ENCODE results near the gene RGMB.
"Not testable (repeated sequence)": the region's sequence is repeated elsewhere in the genome, so short reads cannot be mapped to it uniquely, and the experiment has no call there.

RGMB gene

GRCh38 chr5:98773464-98774191, at the start of gene RGMB:
RGMB (plus strand) TSS chr5:98773663; CDS start chr5:98774071, 408 bp downstream.
- H3K27me3 ChIP-seq (ENCODE audit: insufficient read depth, low read length), result no peaks in the 10 kb centered on the region
- H3K79me2 ChIP-seq (ENCODE audit: control insufficient read depth, insufficient read depth, low read length, unreplicated experiment), result peaks cover 91% of the 10 kb centered on the region
- peak within 1 kb of the TSS; percentile 85 for H3K4me3 ChIP-seq (ENCODE audit: low read depth, low read length)
- peak within 1 kb of the TSS; percentile 69 for H2AFZ ChIP-seq (ENCODE audit: low read length, unreplicated experiment)
- H3K27ac ChIP-seq (ENCODE audit: low read depth, low read length), result peak within 1 kb of the TSS; percentile 89
- peaks cover 18% of the 10 kb centered on the region for H3K4me1 ChIP-seq (ENCODE audit: control insufficient read depth, insufficient read depth, low read length, unreplicated experiment)
- H3K36me3 ChIP-seq (ENCODE audit: insufficient read depth, low read length), result peaks cover 17% of the 10 kb centered on the region

- Histone ChIP-seq H3K4me3 (ENCODE audit: low read depth, low read length) (no peak overlapping the region), H3K27me3 (ENCODE audit: insufficient read depth, low read length) (no peaks in the 10 kb centered on the region), H3K79me2 (ENCODE audit: control insufficient read depth, insufficient read depth, low read length, unreplicated experiment) (no peaks in the 10 kb centered on the region), H3K27ac (ENCODE audit: low read depth, low read length) (no peak overlapping the region), H3K4me1 (ENCODE audit: control insufficient read depth, insufficient read depth, low read length, unreplicated experiment) (peaks cover 13% of the 10 kb centered on the region), H2AFZ (ENCODE audit: low read length, unreplicated experiment) (no peak overlapping the region), H3K36me3 (ENCODE audit: insufficient read depth, low read length) (no peaks in the 10 kb centered on the region)
Measured at GRCh38 chr5:98726258-98726657, 47.2 kb upstream of the RGMB start.

- Histone ChIP-seq H3K27ac (ENCODE audit: low read depth, low read length) (no peak overlapping the region), H3K36me3 (ENCODE audit: insufficient read depth, low read length) (no peaks in the 10 kb centered on the region), H3K4me3 (ENCODE audit: low read depth, low read length) (no peak overlapping the region), H3K79me2 (ENCODE audit: control insufficient read depth, insufficient read depth, low read length, unreplicated experiment) (no peaks in the 10 kb centered on the region), H2AFZ (ENCODE audit: low read length, unreplicated experiment) (no peak overlapping the region), H3K27me3 (ENCODE audit: insufficient read depth, low read length) (no peaks in the 10 kb centered on the region), H3K4me1 (ENCODE audit: control insufficient read depth, insufficient read depth, low read length, unreplicated experiment) (peaks cover 2% of the 10 kb centered on the region)
Measured at GRCh38 chr5:98727686-98728085, 45.8 kb upstream of the RGMB start.

- H3K27me3 ChIP-seq (ENCODE audit: insufficient read depth, low read length), result no peaks in the 10 kb centered on the region
- no peaks in the 10 kb centered on the region for H3K79me2 ChIP-seq (ENCODE audit: control insufficient read depth, insufficient read depth, low read length, unreplicated experiment)
- H3K27ac ChIP-seq (ENCODE audit: low read depth, low read length), result no peak overlapping the region
- H3K4me1 ChIP-seq (ENCODE audit: control insufficient read depth, insufficient read depth, low read length, unreplicated experiment), result peaks cover 9% of the 10 kb centered on the region
- H3K4me3 ChIP-seq (ENCODE audit: low read depth, low read length), result no peak overlapping the region
- H3K36me3 ChIP-seq (ENCODE audit: insufficient read depth, low read length), result no peaks in the 10 kb centered on the region
- H2AFZ ChIP-seq (ENCODE audit: low read length, unreplicated experiment), result no peak overlapping the region
Measured at GRCh38 chr5:98734646-98735045, 38.8 kb upstream of the RGMB start.

GRCh38 chr5:98735806-98736507, 37.5 kb upstream of the RGMB start:
- Histone ChIP-seq H3K79me2 (ENCODE audit: control insufficient read depth, insufficient read depth, low read length, unreplicated experiment) (no peaks in the 10 kb centered on the region), H2AFZ (ENCODE audit: low read length, unreplicated experiment) (peak overlapping the region; percentile 43), H3K27me3 (ENCODE audit: insufficient read depth, low read length) (no peaks in the 10 kb centered on the region), H3K4me3 (ENCODE audit: low read depth, low read length) (no peak overlapping the region), H3K27ac (ENCODE audit: low read depth, low read length) (peak overlapping the region; percentile 65), H3K36me3 (ENCODE audit: insufficient read depth, low read length) (no peaks in the 10 kb centered on the region), H3K4me1 (ENCODE audit: control insufficient read depth, insufficient read depth, low read length, unreplicated experiment) (peaks cover 15% of the 10 kb centered on the region)

- no peaks in the 10 kb centered on the region for H3K79me2 ChIP-seq (ENCODE audit: control insufficient read depth, insufficient read depth, low read length, unreplicated experiment)
- no peak overlapping the region for H3K4me3 ChIP-seq (ENCODE audit: low read depth, low read length)
- H3K36me3 ChIP-seq (ENCODE audit: insufficient read depth, low read length), result no peaks in the 10 kb centered on the region
Measured at GRCh38 chr5:98736753-98737152, 36.7 kb upstream of the RGMB start.

GRCh38 chr5:98737441-98737840, 36.0 kb upstream of the RGMB start:
- H3K4me3 ChIP-seq (ENCODE audit: low read depth, low read length); H3K79me2 ChIP-seq (ENCODE audit: control insufficient read depth, insufficient read depth, low read length, unreplicated experiment); H3K27me3 ChIP-seq (ENCODE audit: insufficient read depth, low read length); H3K27ac ChIP-seq (ENCODE audit: low read depth, low read length); H2AFZ ChIP-seq (ENCODE audit: low read length, unreplicated experiment); H3K36me3 ChIP-seq (ENCODE audit: insufficient read depth, low read length): not testable (repeated sequence)
- peaks cover 15% of the 10 kb centered on the region for H3K4me1 ChIP-seq (ENCODE audit: control insufficient read depth, insufficient read depth, low read length, unreplicated experiment)

More at GRCh38 chr5:98736753-98737152, 36.7 kb upstream of the RGMB start:
- Histone ChIP-seq H3K4me1 (ENCODE audit: control insufficient read depth, insufficient read depth, low read length, unreplicated experiment) (peaks cover 15% of the 10 kb centered on the region), H2AFZ (ENCODE audit: low read length, unreplicated experiment) (no peak overlapping the region), H3K27me3 (ENCODE audit: insufficient read depth, low read length) (no peaks in the 10 kb centered on the region), H3K27ac (ENCODE audit: low read depth, low read length) (peak overlapping the region; percentile 65)

GRCh38 chr5:98738481-98739149, 34.8 kb upstream of the RGMB start:
- not testable (repeated sequence) for H3K36me3 ChIP-seq (ENCODE audit: insufficient read depth, low read length); H3K4me3 ChIP-seq (ENCODE audit: low read depth, low read length); H2AFZ ChIP-seq (ENCODE audit: low read length, unreplicated experiment); H3K79me2 ChIP-seq (ENCODE audit: control insufficient read depth, insufficient read depth, low read length, unreplicated experiment); H3K27ac ChIP-seq (ENCODE audit: low read depth, low read length); H3K27me3 ChIP-seq (ENCODE audit: insufficient read depth, low read length)
- peaks cover 15% of the 10 kb centered on the region for H3K4me1 ChIP-seq (ENCODE audit: control insufficient read depth, insufficient read depth, low read length, unreplicated experiment)

- no peaks in the 10 kb centered on the region for H3K79me2 ChIP-seq (ENCODE audit: control insufficient read depth, insufficient read depth, low read length, unreplicated experiment)
- no peaks in the 10 kb centered on the region for H3K27me3 ChIP-seq (ENCODE audit: insufficient read depth, low read length)
- no peaks in the 10 kb centered on the region for H3K36me3 ChIP-seq (ENCODE audit: insufficient read depth, low read length)
- H3K27ac ChIP-seq (ENCODE audit: low read depth, low read length), result no peak overlapping the region
- no peak overlapping the region for H3K4me3 ChIP-seq (ENCODE audit: low read depth, low read length)
- no peak overlapping the region for H2AFZ ChIP-seq (ENCODE audit: low read length, unreplicated experiment)
- peaks cover 6% of the 10 kb centered on the region for H3K4me1 ChIP-seq (ENCODE audit: control insufficient read depth, insufficient read depth, low read length, unreplicated experiment)
Measured at GRCh38 chr5:98741926-98742325, 31.5 kb upstream of the RGMB start.

- Histone ChIP-seq H2AFZ (ENCODE audit: low read length, unreplicated experiment) (no peak overlapping the region), H3K36me3 (ENCODE audit: insufficient read depth, low read length) (no peaks in the 10 kb centered on the region), H3K4me1 (ENCODE audit: control insufficient read depth, insufficient read depth, low read length, unreplicated experiment) (peaks cover 6% of the 10 kb centered on the region), H3K27ac (ENCODE audit: low read depth, low read length) (no peak overlapping the region), H3K27me3 (ENCODE audit: insufficient read depth, low read length) (no peaks in the 10 kb centered on the region), H3K79me2 (ENCODE audit: control insufficient read depth, insufficient read depth, low read length, unreplicated experiment) (no peaks in the 10 kb centered on the region), H3K4me3 (ENCODE audit: low read depth, low read length) (no peak overlapping the region)
Measured at GRCh38 chr5:98742396-98743073, 30.9 kb upstream of the RGMB start.

Measured in ACC112 (cell line).